ENCODE measurements around the gene SCD. TPM values are rescaled to one million over a fixed set of nuclear protein-coding genes. Genes with fewer than 3 reads are reported as not detected.

The SCD gene
- total and polyA plus RNA-seq, 2 of the 13 experiments (the other 11 are each of a cell fraction or from before 2014, with no cell fraction given), result 492 to 512 TPM

GRCh38 chr10:100346351-100346764 lies 675 bp upstream of the SCD start (continued):
- TF ChIP-seq ZBTB25 (CRISPR knock-in tag; IDR thresholded peaks at IDR 0.05) (peak; percentile 44; the same call in 1 of the 2 replicates), YEATS2 (CRISPR knock-in tag; IDR thresholded peaks at IDR 0.05; ENCODE audit: borderline replicate concordance) (no peak; the same call in 1 of the 2 replicates), RFX1 (IDR thresholded peaks at IDR 0.05) (no peak), RORA (CRISPR knock-in tag; IDR thresholded peaks at IDR 0.05) (no peak), ZNF646 (CRISPR knock-in tag; IDR thresholded peaks at IDR 0.05) (no peak), PLSCR1 (CRISPR knock-in tag; IDR thresholded peaks at IDR 0.05; ENCODE audit: borderline replicate concordance) (no peak), NFIB (CRISPR knock-in tag; IDR thresholded peaks at IDR 0.05; ENCODE audit: borderline replicate concordance) (no peak), SSRP1 (CRISPR knock-in tag; IDR thresholded peaks at IDR 0.05) (no peak), IRF1 (CRISPR knock-in tag; IDR thresholded peaks at IDR 0.05; ENCODE audit: low read depth) (no peak), TBX3 (IDR thresholded peaks at IDR 0.05; ENCODE audit: borderline replicate concordance) (no peak), ZKSCAN8 (CRISPR knock-in tag; IDR thresholded peaks at IDR 0.05; ENCODE audit: borderline replicate concordance) (0 out of 2 replicates have a peak, but pooled peaks have one; percentile 61), ZNF883 (CRISPR knock-in tag; IDR thresholded peaks at IDR 0.05; ENCODE audit: not compliant biosample characterization) (no peak), FOXA3 (CRISPR knock-in tag; IDR thresholded peaks at IDR 0.05) (peak; percentile 61; the same call in 1 of the 2 replicates), ARNTL (CRISPR knock-in tag; IDR thresholded peaks at IDR 0.05) (peak; percentile 95), PREB (CRISPR knock-in tag; IDR thresholded peaks at IDR 0.05) (no peak), GATA4 (IDR thresholded peaks at IDR 0.05; ENCODE audit: borderline replicate concordance, low read depth) (no peak; the same call in none of the 2 replicates), KLF12 (CRISPR knock-in tag; IDR thresholded peaks at IDR 0.05; ENCODE audit: borderline replicate concordance) (no peak), POLR2G (IDR thresholded peaks at IDR 0.05; ENCODE audit: low read depth, low read length) (peak; percentile 45), SNRNP70 (IDR thresholded peaks at IDR 0.05; ENCODE audit: low read depth, low read length) (no peak), EHMT2 (IDR thresholded peaks at IDR 0.05; ENCODE audit: borderline replicate concordance, low read depth, low read length) (no peak), ZNF629 (CRISPR knock-in tag; conservative IDR thresholded peaks at IDR 0.05) (peak; percentile 55)
